Spleen (tissue), 11 donors: ENCODE data around the gene TEPSIN. TPM values are rescaled to one million over a fixed set of nuclear protein-coding genes. Genes with fewer than 3 reads are reported as not detected.

Experiments used
- DNase-seq: peaks from one replicate; pipeline ENCODE4 v3.0.0-alpha.2; 2020
- H3K27ac ChIP-seq, 8 donors: fragments of 200-600 bp; sonication (generic) in 7 of 8; 1 replicate in 4 of 8; 2 replicates in 4 of 8; pipeline versions ENCODE4 v1.5.0 to v1.8.0; 2016 to 2021; ENCODE audit warnings: inconsistent platforms in 4 of 8, mild to moderate bottlenecking in 4 of 8, moderate library complexity in 1 of 8
- H3K27me3 ChIP-seq, 7 donors: fragments of 200-600 bp; sonication (generic) in 6 of 7; replicated peaks in 1 of 7; 1 replicate in 4 of 7; 2 replicates in 3 of 7; pipeline versions ENCODE4 v1.5.0 to v1.8.0; 2016 to 2021; ENCODE audit warnings: inconsistent platforms in 3 of 7, mild to moderate bottlenecking in 1 of 7
- H3K36me3 ChIP-seq, 6 donors: fragments of 200-600 bp; sonication (generic) in 5 of 6; 1 replicate in 4 of 6; 2 replicates in 2 of 6; pipeline versions ENCODE4 v1.5.0 to v1.8.0; 2016 to 2021; ENCODE audit warnings: inconsistent platforms in 2 of 6
- H3K4me1 ChIP-seq, 6 donors: fragments of 200-600 bp; sonication (generic) in 5 of 6; 1 replicate in 3 of 6; 2 replicates in 3 of 6; pipeline versions ENCODE4 v1.5.0 to v1.8.0; 2016 to 2021; ENCODE audit warnings: inconsistent platforms in 3 of 6
- H3K4me3 ChIP-seq, 8 donors: fragments of 200-600 bp; sonication (generic) in 7 of 8; 1 replicate in 4 of 8; 2 replicates in 4 of 8; pipeline versions ENCODE4 v1.5.0 to v1.8.0; 2016 to 2021; ENCODE audit warnings: inconsistent platforms in 4 of 8, mild to moderate bottlenecking in 4 of 8, moderate library complexity in 2 of 8
- H3K9me3 ChIP-seq, 8 donors: fragments of 200-600 bp; sonication (generic) in 7 of 8; 1 replicate in 4 of 8; 2 replicates in 4 of 8; pipeline versions ENCODE4 v1.5.0 to v1.8.0; 2016 to 2021; ENCODE audit warnings: inconsistent platforms in 4 of 8
- CTCF ChIP-seq, 11 experiments: fragments of 200-600 bp in 7 of 11; fragments of 450-650 bp in 4 of 11; sonication (generic) in 4 of 11; IDR thresholded peaks in 8 of 11; conservative IDR thresholded peaks in 3 of 11; 1 replicate in 7 of 11; 2 replicates in 4 of 11; pipeline versions ENCODE4 v1.4.0 to v1.8.0; 2016 to 2021; ENCODE audit warnings: antibody characterized with exemption in 11 of 11, inconsistent platforms in 4 of 11, mild to moderate bottlenecking in 1 of 11
- POLR2A ChIP-seq, 3 donors: fragments of 450-650 bp; IDR thresholded peaks; one replicate each; pipeline ENCODE4 v1.5.1; 2017; ENCODE audit warnings: antibody characterized with exemption in 3 of 3, mild to moderate bottlenecking in 1 of 3
- POLR2AphosphoS5 ChIP-seq, 3 donors: sonication (generic); formaldehyde crosslinking; IDR thresholded peaks; one replicate each; pipeline ENCODE4 v1.5.1; 2017; ENCODE audit warnings: antibody characterized with exemption in 3 of 3
- WGBS, 5 donors: extraction: QIAGEN DNeasy Blood & Tissue Kit in 3 of 5; methylation state at CpG; one replicate each; pipeline versions ENCODE4 v1.1.5 to v1.1.7; 2013 to 2018; 5-methylcytosine and 5-hydroxymethylcytosine counted together
- intact Hi-C: fragments of 100-400 bp; cut with DNase I; formaldehyde crosslinking; loops from one replicate; pipeline ENCODE4 v1.15.0; 2023; ENCODE audit warnings: low total_unique reads
- polyA plus RNA-seq, 3 donors: library from polyadenylated mRNA; stranded (reverse); fragments of 200-250 nt; gene quantifications; one replicate each; pipeline ENCODE4 v1.2.1, GENCODE V29; 2013
- total RNA-seq, 7 donors: library from RNA; depleted of rRNA in 3 of 7; stranded (reverse); fragments of >200 nt in 3 of 7; fragmentation: NEBNext Ultra II Directional in 4 of 7; extraction: Animal tissue kit (Norgen Biotek cat#: 25700) in 4 of 7; gene quantifications; one replicate each; pipeline versions ENCODE4 v1.1.0 to v1.2.1, GENCODE V29; 2016 to 2021
- donor health status: healthy with polysubstance abuse.
- donor health status: DM: no; HTN: no; CAD: no; lungs with moderate emphysema.
- donor health status: DM: no; HTN: no; CAD: no.
- donor health status: Bipolar disorder and iron deficiency.
- donor health status: healthy.
- donor health status: DM: no; HTN: no; CAD: no.
- donor health status: DM: yes; HTN: yes; CAD: no.

The TEPSIN gene
- total and polyA plus RNA-seq, 10 donors: 36.9 to 88.8 (median 72.3) TPM

DNA sequence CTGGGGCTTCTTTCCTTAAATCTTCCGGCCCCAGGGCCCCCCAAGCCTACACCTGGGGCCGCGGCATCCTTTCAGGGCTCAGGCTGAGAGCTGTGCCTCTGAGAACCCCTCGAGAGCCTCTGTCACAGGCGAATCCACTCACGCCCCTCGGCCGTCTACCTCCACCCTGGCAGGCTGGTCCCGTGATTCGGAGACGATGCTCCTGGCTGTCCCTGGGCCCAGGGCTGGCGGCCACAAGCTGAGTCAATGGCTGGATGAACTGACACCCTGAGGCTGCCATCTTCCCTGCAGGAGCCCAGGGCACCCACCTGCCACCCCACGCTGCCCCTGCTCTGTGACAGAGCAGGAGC lies 4.4 kb downstream of the TEPSIN start:
- TF ChIP-seq POLR2A (IDR thresholded peaks at IDR 0.05) (no peak), POLR2AphosphoS5 (IDR thresholded peaks at IDR 0.05) (no peak), CTCF (IDR thresholded peaks at IDR 0.05 in 8 of 11, conservative IDR thresholded peaks at IDR 0.05 in 3 of 11) (no peak)
- Histone ChIP-seq H3K27ac (no peak overlapping the region), H3K27me3 (no peaks in the 10 kb centered on the region), H3K4me3 (no peak overlapping the region), H3K9me3 (no peaks in the 10 kb centered on the region), H3K4me1 (peaks cover 12 to 48% (median 31%) of the 10 kb centered on the region in 6 donors), H3K36me3 (peaks cover 0 to 76% (median 51%) of the 10 kb centered on the region in 6 donors)
- intact Hi-C loops: no loop called here
- no peak for DNase-seq
- WGBS, 5 donors: 91 to 100% (median 91%) methylated on average over 5 to 13 of the region's 13 CpGs

- Histone ChIP-seq H3K4me1 (peaks cover 12 to 51% (median 34%) of the 10 kb centered on the region in 6 donors), H3K27ac (no peak overlapping the region), H3K4me3 (no peak overlapping the region), H3K9me3 (no peaks in the 10 kb centered on the region), H3K27me3 (no peaks in the 10 kb centered on the region), H3K36me3 (peaks cover 0 to 81% (median 53%) of the 10 kb centered on the region in 6 donors)
- TF ChIP-seq CTCF (IDR thresholded peaks at IDR 0.05 in 8 of 11, conservative IDR thresholded peaks at IDR 0.05 in 3 of 11) (no peak), POLR2A (IDR thresholded peaks at IDR 0.05) (no peak), POLR2AphosphoS5 (IDR thresholded peaks at IDR 0.05) (no peak)
- 90 to 94% (median 91%) methylated on average over 10 to 21 of the region's 21 CpGs for WGBS, 5 donors
- no peak for DNase-seq
- intact Hi-C loops: no loop called here
Measured at GRCh38 chr17:81233811-81234505, 4.9 kb downstream of the TEPSIN start.

DNA sequence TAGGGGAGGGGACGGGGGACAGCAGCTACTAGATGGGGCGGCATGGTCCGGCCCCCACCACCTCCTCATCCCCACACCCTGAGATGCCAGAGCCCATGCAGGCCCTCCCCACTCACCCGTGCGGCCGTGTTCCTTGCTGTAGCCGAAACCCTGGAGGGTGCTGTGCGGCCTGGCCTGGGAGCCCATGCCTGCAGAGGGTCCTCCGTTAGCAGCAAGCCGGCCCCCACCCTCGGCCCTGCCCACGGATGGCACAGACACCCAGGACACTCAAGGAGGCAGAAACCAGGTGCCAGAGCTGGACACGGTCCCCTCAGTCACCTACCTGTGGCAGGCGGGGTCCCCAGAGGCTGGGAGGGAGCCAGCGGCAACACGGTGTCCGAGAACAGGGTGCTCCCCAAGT lies 5.5 kb downstream of the TEPSIN start:
- H3K36me3 ChIP-seq: peaks cover 0 to 87% (median 53%) of the 10 kb centered on the region in 6 donors
- intact Hi-C loops: no loop called here
- no peak overlapping the region for H3K27ac ChIP-seq
- H3K9me3 ChIP-seq: no peaks in the 10 kb centered on the region
- TF ChIP-seq POLR2A (IDR thresholded peaks at IDR 0.05) (no peak), CTCF (IDR thresholded peaks at IDR 0.05 in 8 of 11, conservative IDR thresholded peaks at IDR 0.05 in 3 of 11) (no peak), POLR2AphosphoS5 (IDR thresholded peaks at IDR 0.05) (peak in 1 of 3 donors; percentile 11)
- no peaks in the 10 kb centered on the region for H3K27me3 ChIP-seq
- DNase-seq: no peak
- no peak overlapping the region for H3K4me3 ChIP-seq
- H3K4me1 ChIP-seq: peaks cover 12 to 53% (median 38%) of the 10 kb centered on the region in 6 donors
- 95 to 98% (median 96%) methylated on average over 5 to 17 of the region's 17 CpGs for WGBS, 5 donors

GRCh38 chr17:81232616-81233241 lies 6.1 kb downstream of the TEPSIN start:
- Histone ChIP-seq H3K4me1 (peaks cover 6 to 53% (median 38%) of the 10 kb centered on the region in 6 donors), H3K9me3 (no peaks in the 10 kb centered on the region), H3K4me3 (no peak overlapping the region), H3K27ac (no peak overlapping the region), H3K36me3 (peaks cover 0 to 87% (median 53%) of the 10 kb centered on the region in 6 donors), H3K27me3 (no peaks in the 10 kb centered on the region)
- DNase-seq: no peak
- intact Hi-C loops: no loop called here
- 89 to 100% (median 94%) methylated on average over 3 to 19 of the region's 19 CpGs for WGBS, 5 donors
- no peak for TF ChIP-seq POLR2AphosphoS5 (IDR thresholded peaks at IDR 0.05)
- TF ChIP-seq POLR2A (IDR thresholded peaks at IDR 0.05): no peak
- no peak for TF ChIP-seq CTCF (IDR thresholded peaks at IDR 0.05 in 8 of 11, conservative IDR thresholded peaks at IDR 0.05 in 3 of 11)
